SK-N-SH treated with all-trans-retinoic acid at 6 μM for 48 hours (cell line): Measurements from ENCODE around the gene DNASE2B.

ENCODE experiments used
- BACH2 ChIP-seq: fragments of 250-450 bp; sonication (Bioruptor Pico); IDR thresholded peaks from 2 replicates; pipeline ENCODE4 v1.9.0; 2021; ENCODE audit warnings: mild to moderate bottlenecking, borderline replicate concordance
- ESRRG ChIP-seq: fragments of 250-450 bp; sonication (Bioruptor Pico); IDR thresholded peaks from 2 replicates; pipeline ENCODE4 v1.6.1; 2021; ENCODE audit warnings: mild to moderate bottlenecking
- POU6F1 ChIP-seq: fragments of 250-450 bp; sonication (Bioruptor Pico); IDR thresholded peaks from 2 replicates; pipeline ENCODE4 v1.8.0; 2021; ENCODE audit warnings: low read depth, mild to moderate bottlenecking, moderate library complexity, borderline replicate concordance
- PPARA ChIP-seq: fragments of 250-450 bp; sonication (Bioruptor Pico); IDR thresholded peaks from 2 replicates; pipeline ENCODE4 v1.5.0; 2020; ENCODE audit warnings: mild to moderate bottlenecking, borderline replicate concordance
- ZC3H10 ChIP-seq: fragments of 250-450 bp; sonication (Bioruptor Pico); IDR thresholded peaks from 2 replicates; pipeline ENCODE4 v1.5.1; 2021; ENCODE audit warnings: mild to moderate bottlenecking, moderate library complexity
- ZFP3 ChIP-seq: fragments of 250-450 bp; sonication (Bioruptor Pico); IDR thresholded peaks from 2 replicates; pipeline ENCODE4 v1.5.0; 2020; ENCODE audit warnings: mild to moderate bottlenecking, moderate library complexity
- ZFP30 ChIP-seq: fragments of 450-650 bp; formaldehyde crosslinking; IDR thresholded peaks from 2 replicates; pipeline ENCODE4 v1.5.0; 2022; ENCODE audit warnings: mild to moderate bottlenecking, moderate library complexity
- ZNF70 ChIP-seq: fragments of 450-650 bp; formaldehyde crosslinking; IDR thresholded peaks from 2 replicates; pipeline ENCODE4 v1.5.0; 2020; ENCODE audit warnings: mild to moderate bottlenecking, moderate library complexity
- TF ChIP-seq, protein P1 (sequence below): fragments of 250-450 bp; sonication (Bioruptor Pico); IDR thresholded peaks from 2 replicates; pipeline ENCODE4 v1.8.0; 2020; ENCODE audit warnings: mild to moderate bottlenecking, moderate library complexity, borderline replicate concordance

- TF ChIP-seq, protein P1, sequence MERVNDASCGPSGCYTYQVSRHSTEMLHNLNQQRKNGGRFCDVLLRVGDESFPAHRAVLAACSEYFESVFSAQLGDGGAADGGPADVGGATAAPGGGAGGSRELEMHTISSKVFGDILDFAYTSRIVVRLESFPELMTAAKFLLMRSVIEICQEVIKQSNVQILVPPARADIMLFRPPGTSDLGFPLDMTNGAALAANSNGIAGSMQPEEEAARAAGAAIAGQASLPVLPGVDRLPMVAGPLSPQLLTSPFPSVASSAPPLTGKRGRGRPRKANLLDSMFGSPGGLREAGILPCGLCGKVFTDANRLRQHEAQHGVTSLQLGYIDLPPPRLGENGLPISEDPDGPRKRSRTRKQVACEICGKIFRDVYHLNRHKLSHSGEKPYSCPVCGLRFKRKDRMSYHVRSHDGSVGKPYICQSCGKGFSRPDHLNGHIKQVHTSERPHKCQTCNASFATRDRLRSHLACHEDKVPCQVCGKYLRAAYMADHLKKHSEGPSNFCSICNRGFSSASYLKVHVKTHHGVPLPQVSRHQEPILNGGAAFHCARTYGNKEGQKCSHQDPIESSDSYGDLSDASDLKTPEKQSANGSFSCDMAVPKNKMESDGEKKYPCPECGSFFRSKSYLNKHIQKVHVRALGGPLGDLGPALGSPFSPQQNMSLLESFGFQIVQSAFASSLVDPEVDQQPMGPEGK, result no peak
- no peak for TF ChIP-seq ESRRG (CRISPR knock-in tag)
- TF ChIP-seq ZNF70 (CRISPR knock-in tag), result no peak
- TF ChIP-seq PPARA (CRISPR knock-in tag), result no peak
- TF ChIP-seq BACH2 (CRISPR knock-in tag), result no peak
- no peak for TF ChIP-seq POU6F1 (CRISPR knock-in tag)
- no peak for TF ChIP-seq ZFP30
- TF ChIP-seq ZFP3 (CRISPR knock-in tag), result no peak
- TF ChIP-seq ZC3H10 (CRISPR knock-in tag), result no peak
These were observed 30.0 kb downstream of the DNASE2B start for GRCh38 chr1:84428235-84428634.
